Retinal pigment epithelial cell (primary cell): ENCODE measurements around the gene ACSF3.

Experiments used
- DNase-seq: peaks from one replicate; pipeline ENCODE4 v3.0.0-alpha.2; 2010; ENCODE audit warnings: low read depth
- H3K4me3 ChIP-seq: 2 replicates; pipeline ENCODE4 v1.5.1; 2011; ENCODE audit warnings: mild to moderate bottlenecking, low read length, control low read depth, moderate library complexity
- TF ChIP-seq, protein P1 (sequence below): conservative IDR thresholded peaks from 2 replicates; pipeline ENCODE4 v1.5.1; 2011; ENCODE audit warnings: low read depth, low read length, control low read depth, inconsistent platforms

Gene ACSF3

DNA sequence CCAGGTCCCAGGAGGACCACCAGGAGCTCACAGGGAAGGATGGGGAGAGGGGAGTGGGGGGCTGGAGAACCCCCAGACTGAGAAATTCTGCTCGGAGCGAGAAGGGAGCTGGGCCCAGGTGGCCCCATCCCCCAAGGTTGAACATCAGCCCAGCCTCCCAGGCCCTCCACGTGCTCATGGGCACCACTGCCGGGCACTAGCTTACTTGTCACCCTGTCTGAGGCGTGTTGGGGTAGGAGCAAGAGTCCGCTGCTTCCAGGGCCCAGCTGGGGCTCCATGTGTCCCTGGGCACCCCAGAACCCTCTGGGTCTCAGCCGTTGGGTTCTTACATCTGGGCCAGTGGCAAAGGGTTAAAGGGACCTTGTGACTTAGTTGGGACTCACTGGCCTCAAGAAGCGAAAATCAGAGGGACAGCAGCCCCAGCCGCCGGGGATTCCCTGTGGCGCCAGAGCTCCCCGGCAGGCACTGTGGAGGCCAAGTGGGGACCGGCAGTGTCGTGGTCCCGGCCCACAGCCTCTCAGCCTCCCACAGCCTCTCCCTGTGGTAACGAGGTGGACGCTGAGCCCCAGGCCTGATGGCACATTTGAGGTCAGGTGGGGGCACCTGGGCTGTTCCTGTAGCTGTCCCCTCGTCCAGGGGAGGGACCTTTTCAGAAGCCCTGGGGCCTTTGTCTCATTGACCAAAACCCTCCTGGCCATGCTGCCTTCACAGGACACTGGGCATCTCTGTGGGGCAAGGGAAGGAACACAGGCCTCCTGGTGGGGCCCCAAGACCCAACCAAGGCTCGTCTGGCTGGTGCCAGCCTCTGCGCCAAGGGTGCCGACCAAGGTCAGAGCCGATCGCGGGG is 44.2 kb downstream of the ACSF3 start:
- TF ChIP-seq, protein P1, sequence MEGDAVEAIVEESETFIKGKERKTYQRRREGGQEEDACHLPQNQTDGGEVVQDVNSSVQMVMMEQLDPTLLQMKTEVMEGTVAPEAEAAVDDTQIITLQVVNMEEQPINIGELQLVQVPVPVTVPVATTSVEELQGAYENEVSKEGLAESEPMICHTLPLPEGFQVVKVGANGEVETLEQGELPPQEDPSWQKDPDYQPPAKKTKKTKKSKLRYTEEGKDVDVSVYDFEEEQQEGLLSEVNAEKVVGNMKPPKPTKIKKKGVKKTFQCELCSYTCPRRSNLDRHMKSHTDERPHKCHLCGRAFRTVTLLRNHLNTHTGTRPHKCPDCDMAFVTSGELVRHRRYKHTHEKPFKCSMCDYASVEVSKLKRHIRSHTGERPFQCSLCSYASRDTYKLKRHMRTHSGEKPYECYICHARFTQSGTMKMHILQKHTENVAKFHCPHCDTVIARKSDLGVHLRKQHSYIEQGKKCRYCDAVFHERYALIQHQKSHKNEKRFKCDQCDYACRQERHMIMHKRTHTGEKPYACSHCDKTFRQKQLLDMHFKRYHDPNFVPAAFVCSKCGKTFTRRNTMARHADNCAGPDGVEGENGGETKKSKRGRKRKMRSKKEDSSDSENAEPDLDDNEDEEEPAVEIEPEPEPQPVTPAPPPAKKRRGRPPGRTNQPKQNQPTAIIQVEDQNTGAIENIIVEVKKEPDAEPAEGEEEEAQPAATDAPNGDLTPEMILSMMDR, result no peak
- DNase-seq, result no peak
- no peak overlapping the region for H3K4me3 ChIP-seq

- H3K4me3 ChIP-seq, result no peak overlapping the region
- DNase-seq, result no peak
- TF ChIP-seq, protein P1, result no peak
These were observed 44.8 kb downstream of the ACSF3 start for GRCh38 chr16:89138513-89138795.

DNA sequence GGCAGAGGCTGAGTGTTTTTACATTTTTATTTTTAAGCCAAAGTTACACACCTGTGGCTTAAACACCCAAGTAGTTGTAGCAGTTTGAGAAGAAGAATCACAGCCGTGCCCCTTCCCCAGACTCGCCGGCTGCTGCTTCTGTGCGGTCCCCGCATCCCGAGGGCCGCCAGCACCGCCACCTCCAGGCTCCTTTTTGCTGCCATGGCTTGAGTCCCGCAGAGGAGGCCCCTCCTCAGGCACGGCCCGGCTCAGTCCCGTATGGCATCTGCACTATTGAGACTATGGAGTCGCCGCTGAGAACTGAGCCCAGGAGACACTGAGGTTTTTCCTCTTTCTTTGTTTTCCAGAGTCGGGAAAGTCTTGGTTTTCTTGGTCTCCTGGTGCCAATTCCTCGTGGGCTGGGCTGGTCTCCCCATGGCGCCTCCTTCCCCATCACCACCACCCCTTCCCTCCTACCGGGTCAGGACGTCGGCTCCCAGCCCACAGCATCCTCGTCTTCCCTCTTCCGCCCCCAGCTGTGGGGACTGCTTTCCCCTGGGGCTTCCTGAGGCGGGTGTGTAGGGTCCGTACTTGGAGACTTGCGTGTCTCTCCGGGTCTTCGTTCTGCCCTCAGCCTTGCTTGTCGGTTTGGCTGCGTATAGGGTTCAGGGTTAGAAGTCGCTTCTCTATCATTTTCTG is 45.3 kb downstream of the ACSF3 start:
- no peak overlapping the region for H3K4me3 ChIP-seq
- DNase-seq, result no peak
- TF ChIP-seq, protein P1, result no peak

- no peak for DNase-seq
- TF ChIP-seq, protein P1, result no peak
- no peak overlapping the region for H3K4me3 ChIP-seq
These were observed 46.3 kb downstream of the ACSF3 start for GRCh38 chr16:89139907-89140361.

- TF ChIP-seq, protein P1, result no peak
- DNase-seq, result no peak
- no peak overlapping the region for H3K4me3 ChIP-seq
These were observed 46.7 kb downstream of the ACSF3 start for GRCh38 chr16:89140401-89140800.

GRCh38 chr16:89140981-89141883 is 47.6 kb downstream of the ACSF3 start:
- no peak for DNase-seq
- H3K4me3 ChIP-seq, result no peak overlapping the region
- TF ChIP-seq, protein P1, result no peak
